Thyroid gland (tissue), 4 donors: ENCODE results near the gene PELI2. TPM values are rescaled to one million over a fixed set of nuclear protein-coding genes. Genes with fewer than 3 reads are reported as not detected.

ENCODE experiments used
- DNase-seq, 2 donors: peaks; one replicate each; pipeline ENCODE4 v3.0.0-alpha.2; 2019
- H3K27ac ChIP-seq, 3 donors: fragments of 200-600 bp; sonication (generic); 1 replicate in 2 of 3; 2 replicates in 1 of 3; pipeline ENCODE4 v1.5.1; 2016 to 2019; ENCODE audit warnings: mild to moderate bottlenecking in 1 of 3, moderate library complexity in 1 of 3
- H3K27me3 ChIP-seq: fragments of 200-600 bp; sonication (generic); one replicate; pipeline ENCODE4 v1.5.1; 2019
- H3K36me3 ChIP-seq, 2 donors: fragments of 200-600 bp; sonication (generic); one replicate each; pipeline ENCODE4 v1.5.1; 2016 to 2019
- H3K4me1 ChIP-seq, 2 donors: fragments of 200-600 bp; sonication (generic); one replicate each; pipeline ENCODE4 v1.5.1; 2017 to 2019
- H3K4me3 ChIP-seq, 3 donors: fragments of 200-600 bp; sonication (generic); replicated peaks in 1 of 3; 1 replicate in 2 of 3; 2 replicates in 1 of 3; pipeline ENCODE4 v1.5.1; 2016; ENCODE audit warnings: mild to moderate bottlenecking in 1 of 3
- H3K9me3 ChIP-seq: fragments of 200-600 bp; sonication (generic); one replicate; pipeline ENCODE4 v1.5.1; 2017
- CTCF ChIP-seq, 6 experiments: fragments of 200-600 bp in 3 of 6; fragments of 450-650 bp in 3 of 6; sonication (generic) in 3 of 6; IDR thresholded peaks; one replicate each; pipeline ENCODE4 v1.5.1; 2016 to 2019; ENCODE audit warnings: antibody characterized with exemption in 6 of 6, mild to moderate bottlenecking in 2 of 6, inconsistent platforms in 1 of 6, moderate library complexity in 1 of 6
- POLR2A ChIP-seq, 2 donors: fragments of 450-650 bp; IDR thresholded peaks; one replicate each; pipeline ENCODE4 v1.6.1; 2017; ENCODE audit warnings: antibody characterized with exemption in 2 of 2, mild to moderate bottlenecking in 2 of 2, moderate library complexity in 1 of 2
- WGBS, 2 donors: methylation state at CpG; one replicate each; pipeline ENCODE4 v1.1.5; 2017; 5-methylcytosine and 5-hydroxymethylcytosine counted together
- intact Hi-C: fragments of 100-400 bp; cut with DNase I; formaldehyde crosslinking; loops from one replicate; pipeline ENCODE4 v1.15.1; 2023
- total RNA-seq, 4 donors: library from RNA; depleted of rRNA; stranded (reverse); fragments of >200 nt; gene quantifications; one replicate each; pipeline ENCODE4 v1.2.3, GENCODE V29; 2016

Gene PELI2
- total RNA-seq, 4 donors from 2014 or later: 10.8 to 17.6 (median 13.6) TPM

GRCh38 chr14:56124327-56124726, 6.1 kb downstream of the PELI2 start:
- H3K27me3 ChIP-seq: no peaks in the 10 kb centered on the region
- H3K27ac ChIP-seq: no peak overlapping the region
- peaks cover 16 to 25% of the 10 kb centered on the region in 2 donors for H3K4me1 ChIP-seq
- WGBS, 2 donors: 76 to 85% methylated on average over 2 of the region's 2 CpGs
- DNase-seq: no peak
- intact Hi-C loops: loop anchor here (10.0 kb wide), 1 partner anchor 90 kb away; no protein-coding TSS in a partner anchor
- no peaks in the 10 kb centered on the region for H3K36me3 ChIP-seq
- no peaks in the 10 kb centered on the region for H3K9me3 ChIP-seq
- no peak overlapping the region for H3K4me3 ChIP-seq
- TF ChIP-seq CTCF (IDR thresholded peaks at IDR 0.05): no peak
- TF ChIP-seq POLR2A (IDR thresholded peaks at IDR 0.05): no peak

GRCh38 chr14:56125772-56126636, 7.8 kb downstream of the PELI2 start:
- H3K27me3 ChIP-seq: no peaks in the 10 kb centered on the region
- no peak overlapping the region for H3K27ac ChIP-seq
- intact Hi-C loops: loop anchor here (10.0 kb wide), 1 partner anchor 89 kb away; no protein-coding TSS in a partner anchor
- WGBS, 2 donors: 88 to 90% methylated on average over 12 of the region's 12 CpGs
- H3K36me3 ChIP-seq: no peaks in the 10 kb centered on the region
- peaks cover 7 to 22% of the 10 kb centered on the region in 2 donors for H3K4me1 ChIP-seq
- no peak for TF ChIP-seq POLR2A (IDR thresholded peaks at IDR 0.05)
- DNase-seq: peak; percentile 33 to 38
- no peaks in the 10 kb centered on the region for H3K9me3 ChIP-seq
- H3K4me3 ChIP-seq: no peak overlapping the region

DNA sequence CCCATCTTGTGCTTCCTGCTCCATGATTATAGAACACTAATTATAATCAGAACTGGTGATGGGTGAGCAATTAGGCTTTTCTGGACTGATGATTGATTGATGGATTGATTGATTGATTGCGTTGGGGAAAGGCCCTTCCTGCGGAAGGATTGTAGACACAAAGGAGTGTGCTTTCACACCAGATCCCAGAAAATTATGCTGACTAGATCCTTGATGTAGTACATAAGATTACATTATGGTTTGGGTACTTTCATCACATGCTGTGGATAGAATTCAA, 8.4 kb downstream of the PELI2 start:
- peaks cover 11 to 25% of the 10 kb centered on the region in 2 donors for H3K4me1 ChIP-seq
- no peak overlapping the region for H3K4me3 ChIP-seq
- no peaks in the 10 kb centered on the region for H3K9me3 ChIP-seq
- no peaks in the 10 kb centered on the region for H3K27me3 ChIP-seq
- no peaks in the 10 kb centered on the region for H3K36me3 ChIP-seq
- no peak for TF ChIP-seq POLR2A (IDR thresholded peaks at IDR 0.05)
- TF ChIP-seq CTCF (IDR thresholded peaks at IDR 0.05): no peak
- WGBS, 2 donors: 86 to 91% methylated on average over 2 of the region's 2 CpGs
- intact Hi-C loops: loop anchor here (10.0 kb wide), 1 partner anchor 88 kb away; no protein-coding TSS in a partner anchor
- DNase-seq: no peak
- H3K27ac ChIP-seq: no peak overlapping the region

- WGBS, 2 donors: 62 to 67% methylated on average over 3 of the region's 3 CpGs
- no peak overlapping the region for H3K27ac ChIP-seq
- H3K36me3 ChIP-seq: no peaks in the 10 kb centered on the region
- H3K4me3 ChIP-seq: no peak overlapping the region
- H3K27me3 ChIP-seq: no peaks in the 10 kb centered on the region
- H3K4me1 ChIP-seq: peaks cover 11 to 25% of the 10 kb centered on the region in 2 donors
- intact Hi-C loops: loop anchor here (10.0 kb wide), 1 partner anchor 88 kb away; no protein-coding TSS in a partner anchor
- TF ChIP-seq POLR2A (IDR thresholded peaks at IDR 0.05) (no peak), CTCF (IDR thresholded peaks at IDR 0.05) (no peak)
- DNase-seq: no peak
- H3K9me3 ChIP-seq: no peaks in the 10 kb centered on the region
Measured at GRCh38 chr14:56127156-56127555, 8.9 kb downstream of the PELI2 start.

GRCh38 chr14:56129092-56129491, 10.9 kb downstream of the PELI2 start:
- H3K27ac ChIP-seq: no peak overlapping the region
- WGBS, 2 donors: 94 to 96% methylated on average over 3 of the region's 3 CpGs
- intact Hi-C loops: loop anchor here (10.0 kb wide), 1 partner anchor 86 kb away; no protein-coding TSS in a partner anchor
- H3K27me3 ChIP-seq: no peaks in the 10 kb centered on the region
- H3K36me3 ChIP-seq: no peaks in the 10 kb centered on the region
- DNase-seq: no peak
- no peak overlapping the region for H3K4me3 ChIP-seq
- H3K4me1 ChIP-seq: peaks cover 12 to 27% of the 10 kb centered on the region in 2 donors
- no peaks in the 10 kb centered on the region for H3K9me3 ChIP-seq
- TF ChIP-seq CTCF (IDR thresholded peaks at IDR 0.05) (no peak), POLR2A (IDR thresholded peaks at IDR 0.05) (no peak)
